Keratinocyte (primary cell): Measurements from ENCODE around the gene AFF2. TPM values are rescaled to one million over a fixed set of nuclear protein-coding genes. Genes with fewer than 3 reads are reported as not detected.

ENCODE experiments used
- DNase-seq: peaks from one replicate; pipeline ENCODE4 v3.0.0-alpha.2; 2011; ENCODE audit warnings: low read depth, missing footprints, low spot score
- FAIRE-seq: peaks from 2 replicates; lab custom pipeline; 2011; peaks lifted over from hg19 to GRCh38; lab: Jason Lieb, UNC
- H2AFZ ChIP-seq: 2 replicates; pipeline ENCODE4 v1.6.0; 2012; ENCODE audit warnings: low read length, control low read depth, inconsistent platforms; ENCODE audit not compliant: control insufficient read depth
- H3K27ac ChIP-seq: 2 replicates; pipeline ENCODE4 v1.5.1; 2011; ENCODE audit warnings: low read length; ENCODE audit not compliant: control insufficient read depth, insufficient read depth
- H3K27me3 ChIP-seq: 3 replicates; pipeline ENCODE4 v1.6.0; 2011; ENCODE audit warnings: low read length; ENCODE audit not compliant: control insufficient read depth, insufficient read depth; ENCODE audit errors: extremely low read depth
- H3K36me3 ChIP-seq, 2 experiments: 2 replicates in 1 of 2; 3 replicates in 1 of 2; pipeline ENCODE4 v1.5.1; 2011; ENCODE audit warnings: low read length in 2 of 2, mild to moderate bottlenecking in 1 of 2; ENCODE audit not compliant: control insufficient read depth in 2 of 2, insufficient read depth in 2 of 2; ENCODE audit errors: extremely low read depth in 1 of 2
- H3K4me1 ChIP-seq: 3 replicates; pipeline ENCODE4 v1.5.1; 2011; ENCODE audit warnings: low read length; ENCODE audit not compliant: control insufficient read depth, insufficient read depth; ENCODE audit errors: extremely low read depth
- H3K4me2 ChIP-seq: 3 replicates; pipeline ENCODE4 v1.6.0; 2011; ENCODE audit warnings: low read depth, low read length; ENCODE audit not compliant: control insufficient read depth, insufficient read depth; ENCODE audit errors: extremely low read depth
- H3K4me3 ChIP-seq, 3 experiments: fragments of 200-600 bp in 1 of 3; sonication (generic) in 1 of 3; 2 replicates in 2 of 3; 3 replicates in 1 of 3; pipeline ENCODE4 v1.5.1; 2011 to 2016; ENCODE audit warnings: low read length in 3 of 3, mild to moderate bottlenecking in 3 of 3, control low read depth in 2 of 3, inconsistent platforms in 1 of 3, low read depth in 1 of 3, mixed read lengths in 1 of 3, mixed run types in 1 of 3, moderate library complexity in 1 of 3; ENCODE audit not compliant: control insufficient read depth in 2 of 3, insufficient read depth in 2 of 3; ENCODE audit errors: extremely low read depth in 1 of 3
- H3K79me2 ChIP-seq: 2 replicates; pipeline ENCODE4 v1.6.0; 2012; ENCODE audit warnings: low read length; ENCODE audit not compliant: control insufficient read depth, insufficient read depth
- H3K9ac ChIP-seq: 3 replicates; pipeline ENCODE4 v1.6.0; 2011; ENCODE audit warnings: low read length; ENCODE audit not compliant: control insufficient read depth, insufficient read depth; ENCODE audit errors: extremely low read depth
- H3K9me1 ChIP-seq: 3 replicates; pipeline ENCODE4 v1.6.0; 2011; ENCODE audit warnings: low read length; ENCODE audit not compliant: control insufficient read depth, insufficient read depth; ENCODE audit errors: extremely low read depth
- H3K9me3 ChIP-seq: 2 replicates; pipeline ENCODE4 v1.5.1; 2012; ENCODE audit warnings: low read depth, low read length; ENCODE audit not compliant: control insufficient read depth
- H4K20me1 ChIP-seq: 3 replicates; pipeline ENCODE4 v1.6.0; 2011; ENCODE audit warnings: low read length; ENCODE audit not compliant: control insufficient read depth, insufficient read depth; ENCODE audit errors: extremely low read depth
- EZH2 ChIP-seq: IDR thresholded peaks from one replicate; pipeline ENCODE4 v1.6.1; 2012; ENCODE audit warnings: inconsistent platforms, mild to moderate bottlenecking, low read length, moderate library complexity
- dilution Hi-C: fragments of 300-500 bp; cut with MboI; formaldehyde crosslinking; loops from one replicate; pipeline ENCODE4 v1.7.0; 2020; ENCODE audit warnings: low sequenced_read_pairs; ENCODE audit not compliant: extremely low pct_ligation_motif_present
- polyA plus RNA-seq, 5 experiments: library from polyadenylated mRNA; depleted of rRNA in 3 of 5; stranded (reverse) in 3 of 5; stranded (forward) in 1 of 5; unstranded in 1 of 5; fragments of >200 nt; gene quantifications; 1 replicate in 1 of 5; 2 replicates in 3 of 5; 3 replicates in 1 of 5; pipeline versions ENCODE4 v1.2.1 to v1.2.3, GENCODE V29; 2011 to 2012; ENCODE audit warnings: missing spikeins in 2 of 5, low read depth in 1 of 5, low replicate concordance in 1 of 5
- TF ChIP-seq, protein P1 (sequence below), 3 experiments: IDR thresholded peaks in 1 of 3; conservative IDR thresholded peaks in 1 of 3; optimal IDR thresholded peaks in 1 of 3; 2 replicates in 2 of 3; 3 replicates in 1 of 3; pipeline versions ENCODE3 to v1.5.1; 2011; ENCODE audit warnings: low read length in 3 of 3, mild to moderate bottlenecking in 3 of 3, moderate library complexity in 2 of 3, control low read depth in 1 of 3, inconsistent platforms in 1 of 3; ENCODE audit not compliant: insufficient read depth in 2 of 3; ENCODE audit errors: extremely low read depth in 1 of 3

Gene AFF2
- polyA plus RNA-seq, 1 donor (not counting 4 experiments of a cell fraction or from before 2014, with no cell fraction given), result 0.01 TPM

DNA sequence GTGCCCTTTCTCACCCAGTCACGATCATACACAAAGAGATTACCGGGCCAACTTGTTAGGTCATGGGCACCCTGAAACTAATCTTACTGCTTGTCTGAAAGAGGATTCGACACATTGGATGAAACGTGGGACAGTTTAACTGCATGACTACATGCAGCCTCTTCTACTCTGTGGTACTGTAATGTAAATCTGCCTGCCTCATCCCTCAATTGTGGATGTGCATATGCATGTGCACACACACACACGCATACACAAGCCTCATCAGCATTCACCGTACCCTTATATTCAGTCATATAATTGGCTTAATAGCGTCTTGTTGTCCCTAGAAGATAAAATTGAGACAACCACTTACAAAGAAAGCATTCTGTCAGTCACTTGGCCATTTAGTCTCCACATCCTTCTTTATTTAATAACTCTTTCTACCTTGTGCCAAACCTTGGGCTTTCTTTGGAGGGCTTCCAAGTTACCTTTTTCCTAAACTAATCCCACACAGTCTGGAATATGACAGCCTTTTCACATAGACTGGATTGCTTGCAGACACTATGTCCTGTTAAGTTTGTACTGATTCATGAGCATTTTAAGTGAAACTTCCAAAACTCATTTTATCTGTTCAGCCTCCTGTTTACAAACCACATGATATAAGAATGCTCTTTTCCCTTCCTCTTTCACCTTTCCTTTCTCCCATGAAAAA is 132.9 kb downstream of the AFF2 start:
- Histone ChIP-seq H3K27me3 (no peaks in the 10 kb centered on the region), H2AFZ (no peak overlapping the region), H4K20me1 (no peaks in the 10 kb centered on the region), H3K4me2 (no peak overlapping the region), H3K9ac (no peak overlapping the region), H3K4me1 (no peaks in the 10 kb centered on the region), H3K27ac (no peak overlapping the region), H3K4me3 (no peak overlapping the region), H3K9me3 (no peaks in the 10 kb centered on the region), H3K36me3 (no peaks in the 10 kb centered on the region), H3K79me2 (no peaks in the 10 kb centered on the region), H3K9me1 (no peaks in the 10 kb centered on the region)
- FAIRE-seq (no peak), DNase-seq (no peak)
- dilution Hi-C loops, result no loop called here
- TF ChIP-seq EZH2, result no peak
- TF ChIP-seq, protein P1, sequence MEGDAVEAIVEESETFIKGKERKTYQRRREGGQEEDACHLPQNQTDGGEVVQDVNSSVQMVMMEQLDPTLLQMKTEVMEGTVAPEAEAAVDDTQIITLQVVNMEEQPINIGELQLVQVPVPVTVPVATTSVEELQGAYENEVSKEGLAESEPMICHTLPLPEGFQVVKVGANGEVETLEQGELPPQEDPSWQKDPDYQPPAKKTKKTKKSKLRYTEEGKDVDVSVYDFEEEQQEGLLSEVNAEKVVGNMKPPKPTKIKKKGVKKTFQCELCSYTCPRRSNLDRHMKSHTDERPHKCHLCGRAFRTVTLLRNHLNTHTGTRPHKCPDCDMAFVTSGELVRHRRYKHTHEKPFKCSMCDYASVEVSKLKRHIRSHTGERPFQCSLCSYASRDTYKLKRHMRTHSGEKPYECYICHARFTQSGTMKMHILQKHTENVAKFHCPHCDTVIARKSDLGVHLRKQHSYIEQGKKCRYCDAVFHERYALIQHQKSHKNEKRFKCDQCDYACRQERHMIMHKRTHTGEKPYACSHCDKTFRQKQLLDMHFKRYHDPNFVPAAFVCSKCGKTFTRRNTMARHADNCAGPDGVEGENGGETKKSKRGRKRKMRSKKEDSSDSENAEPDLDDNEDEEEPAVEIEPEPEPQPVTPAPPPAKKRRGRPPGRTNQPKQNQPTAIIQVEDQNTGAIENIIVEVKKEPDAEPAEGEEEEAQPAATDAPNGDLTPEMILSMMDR (optimal IDR thresholded peaks at IDR 0.05 in 1 of 3, IDR thresholded peaks at IDR 0.05 in 1 of 3, conservative IDR thresholded peaks at IDR 0.05 in 1 of 3; ENCODE audit: extremely low read depth in 1 of 3, insufficient read depth in 2 of 3, low read length in 3 of 3), result no peak

DNA sequence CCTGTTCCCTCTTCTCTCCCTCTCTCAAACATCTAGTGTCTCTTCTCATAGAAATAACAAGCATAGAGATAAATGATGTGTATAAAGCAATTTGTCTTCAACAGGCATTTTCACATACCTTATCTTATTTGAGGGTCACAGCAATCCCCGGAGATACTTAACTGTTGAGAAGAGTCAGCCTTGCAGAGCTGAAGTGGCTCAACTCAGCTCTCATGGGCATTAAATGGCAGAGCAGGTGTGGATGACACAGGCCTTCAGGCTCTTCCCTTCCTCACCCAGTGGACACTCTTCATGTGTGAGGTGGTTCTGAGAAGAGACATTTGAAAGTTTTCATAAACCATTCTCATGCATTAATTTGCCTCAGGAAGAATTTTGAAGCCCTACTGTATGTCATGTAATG is 134.2 kb downstream of the AFF2 start:
- H3K27me3 ChIP-seq, result no peaks in the 10 kb centered on the region
- H3K4me3 ChIP-seq, result no peak overlapping the region
- H3K9me3 ChIP-seq, result no peaks in the 10 kb centered on the region
- no peak overlapping the region for H2AFZ ChIP-seq
- FAIRE-seq (no peak), DNase-seq (no peak)
- dilution Hi-C loops, result no loop called here
- TF ChIP-seq, protein P1 (optimal IDR thresholded peaks at IDR 0.05 in 1 of 3, IDR thresholded peaks at IDR 0.05 in 1 of 3, conservative IDR thresholded peaks at IDR 0.05 in 1 of 3; ENCODE audit: extremely low read depth in 1 of 3, insufficient read depth in 2 of 3, low read length in 3 of 3), result no peak
- no peaks in the 10 kb centered on the region for H3K36me3 ChIP-seq
- H3K4me1 ChIP-seq, result no peaks in the 10 kb centered on the region
- H3K9me1 ChIP-seq, result no peaks in the 10 kb centered on the region
- H3K79me2 ChIP-seq, result no peaks in the 10 kb centered on the region
- no peak overlapping the region for H3K27ac ChIP-seq
- no peak overlapping the region for H3K9ac ChIP-seq
- no peaks in the 10 kb centered on the region for H4K20me1 ChIP-seq
- no peak overlapping the region for H3K4me2 ChIP-seq
